HL-60/S4 (cell line): ENCODE measurements around the gene NPL.

Experiments used
- in situ Hi-C: fragments of 300-500 bp; cut with MboI; formaldehyde crosslinking; loops from 2 replicates; pipeline ENCODE4 v1.14.3; 2022; ENCODE audit warnings: low sequenced_read_pairs

NPL gene

GRCh38 chr1:182777386-182777785 is 12.2 kb upstream of the NPL start:
- in situ Hi-C loops: no loop called here

GRCh38 chr1:182778862-182779261 is 10.7 kb upstream of the NPL start:
- in situ Hi-C loops: no loop called here

GRCh38 chr1:182779530-182779929 is 10.0 kb upstream of the NPL start:
- in situ Hi-C loops: no loop called here

DNA sequence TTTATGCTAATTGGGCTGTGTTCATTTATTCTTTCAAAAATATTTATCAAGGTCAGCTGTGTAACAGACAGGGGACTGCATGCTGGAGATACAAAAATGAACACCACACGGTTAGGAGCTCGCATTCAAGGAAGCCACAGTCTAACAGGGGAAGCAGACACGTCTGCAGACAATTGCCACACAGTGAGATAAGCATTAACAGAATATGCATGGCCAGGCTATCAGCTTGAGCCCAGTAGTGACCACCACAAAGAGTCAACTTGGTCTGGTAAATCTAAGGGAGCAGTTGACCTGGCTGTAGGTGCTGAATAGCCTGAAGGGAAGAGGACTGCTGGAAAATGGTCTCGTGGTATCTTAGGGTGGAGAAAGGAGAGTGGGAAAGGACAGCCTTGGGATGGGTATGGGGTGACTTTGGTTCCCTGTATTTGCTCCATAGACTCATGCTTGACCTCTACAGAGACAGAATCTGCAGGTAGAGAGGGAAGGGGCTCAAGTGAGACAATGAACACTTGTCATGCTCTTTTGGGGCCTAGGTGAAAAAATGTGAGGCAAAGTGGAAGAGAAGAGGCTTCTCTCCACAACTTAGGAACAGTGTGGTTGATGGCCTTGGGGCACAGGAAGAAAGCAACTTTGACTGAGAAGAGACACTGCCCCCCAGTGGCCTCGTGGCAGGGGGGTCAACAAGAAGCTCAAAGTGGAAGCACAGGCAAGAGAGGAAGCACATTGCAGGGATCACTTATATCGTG is 7.6 kb upstream of the NPL start:
- in situ Hi-C loops: loop anchor here (10.0 kb wide), 2 partner anchors 337 to 697 kb away; no protein-coding TSS in a partner anchor

- in situ Hi-C loops: loop anchor here (10.0 kb wide), 2 partner anchors 338 to 698 kb away; no protein-coding TSS in a partner anchor
Observed at GRCh38 chr1:182782587-182782913, 7.0 kb upstream of the NPL start.

GRCh38 chr1:182783068-182783467 is 6.5 kb upstream of the NPL start:
- in situ Hi-C loops: loop anchor here (10.0 kb wide), 2 partner anchors 338 to 698 kb away; no protein-coding TSS in a partner anchor

DNA sequence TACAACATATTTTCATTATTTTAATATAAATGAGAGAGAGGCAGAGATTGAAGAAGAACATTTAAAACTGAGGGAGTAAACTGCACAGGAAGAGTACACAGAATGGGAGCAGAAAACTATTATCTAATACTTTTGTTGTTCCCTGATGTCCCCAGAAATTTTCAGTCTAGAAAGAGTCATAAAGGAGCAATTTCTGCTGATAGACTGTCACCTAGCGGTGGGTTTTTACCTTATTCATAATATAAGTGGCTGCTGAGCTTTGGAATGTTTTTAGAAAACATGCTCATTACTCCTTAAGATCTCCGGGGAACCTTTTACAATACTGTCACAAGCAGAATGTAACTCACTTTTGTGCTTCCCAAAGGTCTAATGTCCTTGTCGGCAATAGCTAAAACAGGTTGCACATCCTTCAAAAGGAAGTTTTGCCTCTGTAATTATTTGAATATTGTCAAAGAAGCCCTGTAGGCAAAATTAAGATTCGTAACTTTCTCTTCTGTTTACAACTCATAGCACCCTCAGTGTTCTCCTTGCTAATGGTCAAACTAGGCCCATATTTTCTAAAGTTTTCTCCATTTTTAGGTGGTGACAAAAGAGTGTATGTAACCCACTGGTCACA is 4.9 kb upstream of the NPL start:
- in situ Hi-C loops: loop anchor here (5.0 to 10.0 kb wide), 3 partner anchors 187 to 700 kb away; no protein-coding TSS in a partner anchor

DNA sequence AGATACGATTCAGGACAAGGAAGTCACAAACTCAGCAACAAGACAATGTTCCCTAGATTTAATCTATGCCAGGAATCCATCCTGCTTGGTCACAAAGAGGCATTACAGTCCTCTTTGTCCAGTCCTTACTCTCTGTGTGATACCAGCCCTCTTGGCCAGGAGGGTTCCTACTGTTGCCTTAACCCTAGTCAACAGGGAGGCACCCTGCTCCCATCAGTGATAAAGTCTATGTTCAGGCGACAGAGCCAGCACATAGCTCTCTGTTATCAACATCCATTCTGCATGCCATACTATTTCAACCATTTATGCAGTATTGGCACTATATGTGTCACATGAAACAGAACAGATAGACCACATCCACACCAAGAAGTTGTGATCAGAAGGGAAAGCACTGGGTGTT is 4.4 kb upstream of the NPL start:
- in situ Hi-C loops: loop anchor here (5.0 to 10.0 kb wide), 3 partner anchors 188 to 700 kb away; no protein-coding TSS in a partner anchor

DNA sequence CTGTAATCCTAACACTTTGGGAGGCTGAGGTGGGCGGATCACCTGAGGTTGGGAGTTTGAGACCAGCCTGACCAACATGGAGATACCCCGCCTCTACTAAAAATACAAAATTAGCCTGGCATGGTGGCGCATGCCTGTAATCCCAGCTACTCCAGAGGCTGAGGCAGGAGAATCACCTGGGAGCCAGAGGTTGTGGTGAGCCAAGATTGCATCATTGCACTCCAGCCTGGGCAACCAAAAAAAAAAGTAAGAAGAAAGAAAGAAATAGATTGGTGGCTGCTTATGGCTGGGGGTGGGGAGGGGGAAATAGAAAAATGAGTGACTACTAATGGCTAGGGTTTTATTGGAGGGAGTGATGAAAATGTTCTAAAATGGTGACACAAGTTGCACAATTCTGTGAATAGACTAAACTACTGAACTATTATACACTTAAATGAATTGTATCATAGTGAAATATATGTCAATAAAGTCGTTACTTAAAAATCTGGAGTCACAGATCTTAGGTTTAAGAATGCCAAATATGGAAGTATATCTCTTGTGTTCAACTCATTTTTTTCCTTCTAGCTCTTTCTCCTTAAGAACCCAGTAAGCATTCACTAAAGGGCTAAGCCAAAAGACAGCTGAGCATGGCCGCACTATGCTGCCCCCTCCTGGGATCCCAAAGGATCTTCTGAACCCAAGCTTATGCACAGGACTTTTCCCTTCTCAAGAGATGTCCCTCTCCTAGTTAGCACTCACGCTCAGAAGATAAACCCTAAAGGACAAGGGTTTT is 3.2 kb upstream of the NPL start:
- in situ Hi-C loops: loop anchor here (5.0 to 10.0 kb wide), 3 partner anchors 189 to 702 kb away; no protein-coding TSS in a partner anchor

DNA sequence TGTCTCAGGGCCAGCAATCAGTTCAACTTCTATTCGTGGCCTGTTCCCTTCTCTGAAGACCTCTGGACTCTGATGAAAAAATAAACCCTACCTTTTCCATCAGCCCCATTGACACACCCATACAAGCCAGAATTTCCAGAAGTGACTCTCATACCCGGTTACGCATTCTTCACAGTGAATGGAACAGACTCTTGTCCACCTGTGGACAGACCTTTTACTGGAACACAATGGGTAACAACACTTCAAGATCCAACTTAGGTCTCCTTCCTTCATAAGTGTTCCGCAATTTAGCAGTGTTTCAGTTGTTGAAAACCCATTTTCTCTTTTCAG is 2.6 kb upstream of the NPL start:
- in situ Hi-C loops: loop anchor here (5.0 to 10.0 kb wide), 3 partner anchors 190 to 702 kb away; no protein-coding TSS in a partner anchor

DNA sequence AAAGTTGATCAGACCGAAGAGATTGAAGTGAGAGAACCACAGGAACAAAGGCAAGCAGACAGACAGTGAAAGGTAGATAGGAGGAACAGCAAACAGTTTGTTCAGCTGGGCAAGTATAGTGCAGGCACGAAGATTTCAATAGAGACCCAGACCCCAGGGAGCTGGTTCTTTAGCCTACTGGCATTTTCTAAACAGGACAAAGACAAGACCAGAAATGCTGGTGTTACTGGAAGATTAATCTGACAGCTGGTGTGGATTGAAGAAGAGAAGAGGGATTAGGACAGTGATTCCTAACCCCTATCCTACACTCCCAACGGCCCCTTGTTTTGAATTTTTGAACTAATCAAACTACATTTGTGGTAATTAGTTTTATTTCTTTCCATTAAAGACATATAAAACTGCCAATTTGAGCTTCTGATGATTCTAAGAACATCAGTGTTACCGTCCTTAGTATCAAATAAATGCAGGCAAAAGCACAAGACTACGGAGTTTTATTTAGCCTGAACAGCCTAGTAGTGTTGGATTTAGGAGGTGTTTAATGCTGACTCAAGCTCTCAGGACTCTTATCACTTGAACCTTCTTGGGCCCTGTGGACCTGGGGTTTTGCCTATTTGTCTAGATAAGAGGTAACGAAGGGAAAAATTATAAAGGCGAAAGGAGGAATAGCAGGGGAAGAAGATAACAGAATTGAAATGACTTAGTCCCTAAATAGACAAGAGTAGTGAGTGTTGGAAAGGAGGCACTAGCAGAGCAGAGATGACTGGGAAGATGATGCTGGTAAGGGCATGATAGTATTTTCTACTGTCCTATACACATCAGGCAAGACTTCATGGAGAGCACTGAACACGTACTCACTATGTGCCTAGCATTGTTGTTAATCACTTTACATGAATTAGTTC is 2.0 kb downstream of the NPL start:
- in situ Hi-C loops: no loop called here

GRCh38 chr1:182794091-182794490 is 4.5 kb downstream of the NPL start:
- in situ Hi-C loops: no loop called here

- in situ Hi-C loops: no loop called here
Observed at GRCh38 chr1:182794676-182795201, 5.2 kb downstream of the NPL start.

DNA sequence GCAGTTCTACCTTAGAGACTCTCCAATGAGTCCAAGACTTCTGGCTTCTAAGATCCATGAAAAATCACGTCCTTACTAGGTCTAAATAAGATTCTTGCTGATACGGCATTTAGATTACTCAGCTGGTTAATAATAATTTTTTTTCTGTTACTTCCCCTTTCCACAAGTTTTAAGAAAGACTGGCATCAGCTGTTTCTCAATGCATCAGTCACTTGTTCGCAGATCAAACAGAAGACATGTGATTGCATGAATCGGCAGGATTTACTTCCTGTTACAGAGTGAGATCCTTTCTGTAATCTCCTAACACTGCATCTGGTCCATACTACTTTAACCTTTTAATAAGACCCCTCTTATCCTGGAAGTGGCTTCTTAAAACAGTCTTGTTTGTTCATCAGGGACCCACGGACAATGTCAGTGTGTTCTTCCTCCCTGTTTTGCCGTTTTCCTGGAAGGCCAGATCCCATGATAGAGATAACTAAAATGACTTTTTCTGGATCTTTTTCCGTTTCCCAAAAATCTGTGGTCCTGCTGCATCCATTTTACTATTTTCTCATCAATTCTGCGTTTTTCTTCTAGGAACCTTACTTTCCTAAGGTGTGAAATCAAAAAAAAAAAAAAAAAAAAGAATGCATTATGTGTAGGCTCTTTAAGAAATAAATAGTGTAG is 6.1 kb downstream of the NPL start:
- in situ Hi-C loops: no loop called here

- in situ Hi-C loops: no loop called here
Observed at GRCh38 chr1:182802006-182802803, 12.6 kb downstream of the NPL start.

DNA sequence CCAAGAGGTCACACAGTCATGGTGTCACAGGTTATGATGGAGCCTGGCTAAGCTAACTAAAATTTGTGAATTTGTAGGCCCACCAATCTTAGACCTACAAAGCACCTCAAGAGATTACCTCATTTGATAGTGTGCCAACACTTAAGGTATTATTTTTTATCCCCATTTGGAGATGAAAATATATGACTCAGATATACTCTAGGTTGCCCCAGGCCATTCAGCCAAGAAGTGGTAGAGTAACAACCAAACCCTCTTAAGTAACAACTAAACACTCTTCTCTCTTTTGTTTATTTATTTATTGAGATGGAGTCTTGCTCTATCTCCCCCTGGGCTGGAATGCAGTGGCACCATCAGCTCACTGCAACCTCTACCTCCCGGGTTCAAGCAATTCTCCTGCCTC is 14.3 kb downstream of the NPL start:
- in situ Hi-C loops: no loop called here

GRCh38 chr1:182806015-182806678 is 16.6 kb downstream of the NPL start:
- in situ Hi-C loops: no loop called here

DNA sequence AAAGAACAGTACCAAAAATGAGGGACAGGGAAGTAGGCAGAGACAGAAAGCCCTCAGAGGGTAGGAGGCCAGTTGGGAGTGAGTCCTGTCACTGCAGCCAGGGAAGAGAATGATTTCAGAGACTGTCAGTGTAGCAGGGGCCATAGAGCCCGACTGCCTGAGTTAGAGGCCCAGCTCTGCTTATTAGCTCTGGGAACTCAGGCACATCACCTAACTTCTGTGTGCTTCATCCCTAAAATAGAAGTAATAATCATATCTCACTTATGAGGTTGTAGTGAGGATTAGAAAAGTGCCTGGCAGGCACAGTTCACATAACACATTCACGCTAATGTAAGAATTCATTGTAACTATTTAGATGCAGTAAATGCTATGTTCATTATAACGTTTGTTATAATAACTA is 18.3 kb downstream of the NPL start:
- in situ Hi-C loops: no loop called here
